Glomerular visceral epithelial cell (primary cell): ENCODE results near the gene DHX35.
"Not testable (repeated sequence)": the region's sequence is repeated elsewhere in the genome, so short reads cannot be mapped to it uniquely, and the experiment has no call there.

Experiments
- DNase-seq: peaks from one replicate; pipeline ENCODE4 v3.0.0-alpha.2; 2016; ENCODE audit errors: extremely low spot score

DHX35 gene

DNA sequence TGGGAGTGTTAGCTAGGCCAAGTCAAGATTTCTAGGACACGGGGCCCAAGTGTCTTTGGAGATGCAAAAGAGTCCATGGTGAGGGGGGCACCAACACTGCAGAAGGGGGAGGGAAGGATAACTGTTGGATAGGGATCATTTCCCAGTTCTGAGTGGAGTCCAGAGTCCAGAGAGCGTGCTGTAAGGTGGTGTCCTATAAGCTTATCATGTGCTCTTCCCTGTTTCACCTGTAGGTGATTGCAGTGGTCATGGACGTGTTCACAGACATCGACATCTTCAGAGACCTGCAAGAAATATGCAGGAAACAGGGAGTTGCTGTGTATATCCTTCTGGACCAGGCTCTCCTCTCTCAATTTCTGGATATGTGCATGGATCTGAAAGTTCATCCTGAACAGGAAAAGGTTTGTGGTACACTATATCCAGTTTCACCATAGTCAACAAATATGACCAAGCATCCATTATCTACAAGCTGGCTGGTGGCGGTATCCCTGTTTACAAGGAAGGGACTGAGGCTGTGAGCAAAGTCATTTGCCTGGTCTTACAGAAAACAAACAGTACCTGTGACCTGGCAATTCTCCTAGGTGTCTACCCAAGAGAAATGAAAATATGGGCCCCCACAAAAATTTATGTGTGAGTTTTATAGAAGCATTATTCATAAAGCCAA is 20.3 kb upstream of the DHX35 start:
- DNase-seq: no peak

DNA sequence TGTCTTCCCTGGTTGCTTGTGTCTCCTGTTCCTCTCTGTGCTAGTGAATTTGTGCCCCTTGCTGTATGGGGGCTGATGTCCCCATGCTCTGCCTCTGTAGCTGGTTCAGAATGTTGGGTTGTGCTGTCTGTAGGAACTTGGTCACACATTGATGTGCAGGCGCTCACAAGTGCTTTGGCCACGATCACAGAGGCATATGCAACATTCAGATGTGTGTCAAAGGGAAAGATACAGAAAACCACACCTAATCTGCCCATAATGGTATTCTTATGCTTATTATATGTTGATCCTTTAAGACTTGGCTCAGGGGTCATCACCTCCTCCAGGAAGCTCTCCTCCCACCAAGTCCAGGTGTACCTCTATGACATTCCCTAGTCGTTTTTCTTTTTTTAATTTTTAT is 17.1 kb upstream of the DHX35 start:
- no peak for DNase-seq

DNA sequence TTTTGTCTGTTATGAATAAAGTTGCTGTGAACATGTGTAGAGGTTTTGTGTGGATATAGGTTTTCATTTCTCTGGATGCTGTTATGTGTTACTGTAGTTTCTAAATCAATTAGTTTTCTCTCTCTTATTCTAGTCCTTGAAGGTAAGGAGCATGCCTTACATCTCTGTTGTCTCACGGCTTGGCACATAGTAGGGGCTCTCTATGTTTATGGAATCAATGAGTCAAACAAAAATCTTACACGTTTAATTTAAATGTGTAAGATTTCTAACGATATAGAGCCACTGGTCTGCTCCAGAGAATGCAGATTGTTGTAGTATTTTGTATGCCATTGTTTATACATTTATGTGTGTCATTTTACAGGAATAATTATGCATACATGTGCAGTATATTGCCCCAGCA is 15.3 kb upstream of the DHX35 start:
- no peak for DNase-seq

GRCh38 chr20:38947931-38948362 is 14.2 kb upstream of the DHX35 start:
- no peak for DNase-seq

DNA sequence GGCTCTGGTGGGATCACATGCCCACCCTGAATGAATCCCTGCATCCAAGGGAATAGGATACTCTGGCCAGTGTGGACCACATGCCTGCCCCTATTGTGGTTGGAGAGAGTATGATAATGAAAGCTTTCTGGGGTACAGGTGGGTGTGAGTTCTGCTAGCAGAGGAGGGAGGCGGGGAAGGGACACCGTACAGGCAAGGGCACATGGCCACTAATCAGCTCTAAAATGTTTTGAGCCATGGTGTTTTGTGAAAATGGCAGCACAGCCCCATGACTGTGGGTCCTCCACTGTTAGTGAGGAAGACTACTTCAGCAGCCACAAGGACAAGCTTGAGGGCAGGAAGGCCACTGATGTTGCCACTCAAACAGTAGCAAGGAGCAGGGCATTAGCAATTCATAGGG is 11.9 kb upstream of the DHX35 start:
- no peak for DNase-seq

DNA sequence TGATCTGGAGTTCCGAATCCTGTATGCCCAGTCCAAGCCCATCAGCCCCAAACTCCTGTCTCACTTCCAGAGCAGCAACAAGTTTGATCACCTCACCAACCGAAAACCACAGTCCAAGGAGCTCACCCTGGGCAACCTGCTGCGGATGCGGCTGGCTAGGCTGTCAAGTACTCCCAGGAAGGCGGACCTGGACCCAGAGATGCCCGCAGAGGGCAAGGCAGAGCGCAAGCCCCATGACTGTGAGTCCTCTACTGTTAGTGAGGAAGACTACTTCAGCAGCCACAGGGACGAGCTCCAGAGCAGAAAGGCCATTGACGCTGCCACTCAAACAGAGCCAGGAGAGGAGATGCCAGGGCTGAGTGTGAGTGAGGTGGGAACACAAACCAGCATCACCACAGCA is 10.5 kb upstream of the DHX35 start:
- DNase-seq: no peak

DNA sequence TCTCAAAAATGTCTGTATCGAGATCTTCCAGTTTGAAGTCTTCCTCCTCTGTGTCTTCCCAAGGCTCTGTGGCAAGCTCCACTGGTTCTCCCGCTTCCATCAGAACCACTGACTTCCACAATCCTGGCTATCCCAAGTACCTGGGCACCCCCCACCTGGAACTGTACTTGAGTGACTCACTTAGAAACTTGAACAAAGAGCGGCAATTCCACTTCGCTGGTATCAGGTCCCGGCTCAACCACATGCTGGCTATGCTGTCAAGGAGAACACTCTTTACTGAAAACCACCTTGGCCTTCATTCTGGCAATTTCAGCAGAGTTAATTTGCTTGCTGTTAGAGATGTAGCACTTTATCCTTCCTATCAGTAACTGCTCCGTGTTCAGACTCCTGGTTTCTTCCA is 10.0 kb upstream of the DHX35 start:
- no peak for DNase-seq

GRCh38 chr20:38953630-38954340 is 8.4 kb upstream of the DHX35 start:
- no peak for DNase-seq

GRCh38 chr20:38957235-38957876 is 4.8 kb upstream of the DHX35 start:
- no peak for DNase-seq

GRCh38 chr20:38957915-38958485 is 4.1 kb upstream of the DHX35 start:
- no peak for DNase-seq

DNA sequence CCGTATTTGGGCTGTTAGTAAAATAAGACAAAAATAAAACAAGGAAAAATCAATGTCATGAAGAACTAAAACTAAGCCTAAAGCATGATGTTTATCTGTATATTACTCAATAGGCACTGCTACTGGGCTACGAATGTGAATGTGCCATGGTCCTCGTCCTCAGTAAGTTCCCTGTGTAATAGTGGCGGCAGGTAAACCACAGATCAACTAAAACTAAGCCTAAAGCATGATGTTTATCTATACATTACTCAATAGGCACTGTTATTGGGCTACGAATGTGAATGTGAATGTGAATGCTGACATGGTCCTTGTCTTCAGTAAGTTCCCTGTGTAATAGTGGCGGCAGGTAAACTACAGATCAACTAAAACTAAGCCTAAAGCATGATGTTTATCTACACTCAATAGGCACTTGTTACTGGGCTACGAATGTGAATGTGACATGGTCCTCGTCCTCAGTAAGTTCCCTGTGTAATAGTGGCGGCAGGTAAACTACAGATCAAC is 1.9 kb upstream of the DHX35 start:
- not testable (repeated sequence) for DNase-seq

GRCh38 chr20:38961530-38962043 is 557 bp upstream of the DHX35 start:
- peak; percentile 15 for DNase-seq

GRCh38 chr20:38962928-38963401 is 821 bp downstream of the DHX35 start:
- DNase-seq: no peak

DNA sequence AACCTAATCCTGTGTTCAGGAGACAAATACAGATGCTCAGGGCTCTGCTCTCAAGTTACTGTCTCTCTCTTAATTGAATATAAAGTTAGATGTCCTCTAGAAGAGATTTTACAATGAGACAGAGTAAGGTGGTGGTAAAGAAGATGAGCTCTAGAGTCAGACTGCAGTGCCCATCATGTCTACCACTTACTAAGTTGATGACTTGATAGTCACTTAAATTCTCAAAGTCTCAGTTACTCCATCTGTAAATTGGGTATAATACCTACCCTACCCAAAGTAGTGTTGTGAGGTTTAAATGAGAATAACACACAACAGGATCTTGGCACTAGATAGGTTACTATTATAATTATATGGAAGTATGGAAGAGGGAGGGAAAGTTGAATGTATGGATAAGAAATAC is 1.6 kb downstream of the DHX35 start:
- no peak for DNase-seq

- no peak for DNase-seq
These were observed 3.1 kb downstream of the DHX35 start for GRCh38 chr20:38965264-38965663.

GRCh38 chr20:38968090-38968489 is 5.9 kb downstream of the DHX35 start:
- DNase-seq: no peak

DNA sequence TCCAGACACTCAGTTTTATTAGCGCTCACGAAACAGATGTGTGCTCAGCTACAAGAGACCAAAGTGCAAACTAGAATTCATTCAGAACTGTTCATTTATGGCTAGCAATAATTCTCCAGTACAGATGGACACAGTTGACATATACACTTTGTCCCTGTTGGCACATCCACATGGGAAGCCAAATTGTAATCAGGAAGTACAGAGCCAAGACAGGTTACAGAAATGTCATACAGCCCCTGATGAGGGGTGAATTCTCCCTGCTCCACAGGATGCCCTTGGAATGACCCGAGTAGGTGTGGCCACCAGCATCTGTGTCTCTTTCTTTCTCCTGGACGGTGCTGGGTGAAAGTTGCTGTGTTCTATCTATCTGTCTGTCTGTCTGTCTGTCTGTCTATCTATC is 7.6 kb downstream of the DHX35 start:
- no peak for DNase-seq

GRCh38 chr20:38970302-38970701 is 8.2 kb downstream of the DHX35 start:
- DNase-seq: peak; percentile 46

GRCh38 chr20:38973107-38973506 is 11.0 kb downstream of the DHX35 start:
- DNase-seq: no peak

DNA sequence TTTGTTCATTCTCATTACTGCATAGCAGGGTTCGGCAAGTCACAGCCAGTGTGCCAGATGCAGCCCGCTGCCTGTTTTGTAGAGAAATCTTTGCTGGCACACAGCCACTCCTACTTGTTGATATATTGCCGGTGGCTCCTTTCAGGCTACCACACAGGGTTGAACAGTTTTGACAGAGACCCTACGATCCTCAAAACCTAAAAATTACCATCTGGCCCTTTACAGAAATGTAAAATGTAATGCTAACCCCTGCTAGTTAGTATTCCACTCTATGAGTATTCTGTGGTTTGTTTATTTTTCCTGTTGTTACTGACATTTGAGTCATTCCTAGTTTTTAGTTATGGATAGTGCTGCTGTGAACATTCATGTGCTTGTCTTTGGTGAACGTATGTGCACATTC is 11.5 kb downstream of the DHX35 start:
- DNase-seq: no peak

GRCh38 chr20:38975539-38976120 is 13.5 kb downstream of the DHX35 start:
- no peak for DNase-seq

GRCh38 chr20:38979434-38979833 is 17.3 kb downstream of the DHX35 start:
- DNase-seq: no peak
